Trophoblast cell (in vitro differentiated cells and primary cell): ENCODE measurements around the gene SLC34A2.

Experiments used
- DNase-seq, 2 donors: peaks; one replicate each; pipeline ENCODE4 v3.0.0-alpha.2; 2016
- H2AFZ ChIP-seq: 2 replicates; pipeline ENCODE4 v1.6.1; 2013; ENCODE audit warnings: low read length, moderate library complexity, mild to moderate bottlenecking; ENCODE audit not compliant: insufficient read depth, poor library complexity
- H2AK5ac ChIP-seq: 2 replicates; pipeline ENCODE4 v1.6.1; 2013; ENCODE audit warnings: mild to moderate bottlenecking, low read length
- H2BK120ac ChIP-seq: 2 replicates; pipeline ENCODE4 v1.6.1; 2013; ENCODE audit warnings: low read length, mild to moderate bottlenecking, moderate library complexity; ENCODE audit not compliant: insufficient read depth, poor library complexity
- H2BK12ac ChIP-seq: 2 replicates; pipeline ENCODE4 v1.6.1; 2013; ENCODE audit warnings: mild to moderate bottlenecking, low read length, moderate library complexity
- H2BK5ac ChIP-seq: 2 replicates; pipeline ENCODE4 v1.6.1; 2013; ENCODE audit warnings: low read length, low read depth, moderate library complexity, mild to moderate bottlenecking; ENCODE audit not compliant: poor library complexity
- H3K14ac ChIP-seq: 2 replicates; pipeline ENCODE4 v1.6.1; 2013; ENCODE audit warnings: mild to moderate bottlenecking, low read length
- H3K18ac ChIP-seq: 2 replicates; pipeline ENCODE4 v1.6.1; 2013; ENCODE audit warnings: mild to moderate bottlenecking, low read length
- H3K23ac ChIP-seq: 2 replicates; pipeline ENCODE4 v1.6.1; 2013; ENCODE audit warnings: low read length
- H3K27ac ChIP-seq: 2 replicates; pipeline ENCODE4 v1.5.1; 2013; ENCODE audit warnings: low read depth, mild to moderate bottlenecking, inconsistent platforms, low read length, moderate library complexity
- H3K27me3 ChIP-seq: 2 replicates; pipeline ENCODE4 v1.6.1; 2013; ENCODE audit warnings: inconsistent platforms, mild to moderate bottlenecking, low read length, moderate library complexity; ENCODE audit not compliant: insufficient read depth
- H3K36me3 ChIP-seq, 2 experiments: 1 replicate in 1 of 2; 2 replicates in 1 of 2; pipeline ENCODE4 v1.6.1; 2013; ENCODE audit warnings: low read length in 2 of 2, mild to moderate bottlenecking in 2 of 2, moderate library complexity in 1 of 2; ENCODE audit not compliant: insufficient read depth in 2 of 2, control insufficient read depth in 1 of 2
- H3K4ac ChIP-seq: 2 replicates; pipeline ENCODE4 v1.6.1; 2013; ENCODE audit warnings: low read depth, mild to moderate bottlenecking, low read length, moderate library complexity
- H3K4me1 ChIP-seq, 2 experiments: 1 replicate in 1 of 2; 2 replicates in 1 of 2; pipeline ENCODE4 v1.6.1; 2013; ENCODE audit warnings: low read length in 2 of 2, mild to moderate bottlenecking in 2 of 2, moderate library complexity in 1 of 2; ENCODE audit not compliant: insufficient read depth in 2 of 2, control insufficient read depth in 1 of 2
- H3K4me2 ChIP-seq: 2 replicates; pipeline ENCODE4 v1.6.1; 2013; ENCODE audit warnings: inconsistent platforms, mild to moderate bottlenecking, low read length, moderate library complexity
- H3K4me3 ChIP-seq: 2 replicates; pipeline ENCODE4 v1.5.1; 2013; ENCODE audit warnings: mild to moderate bottlenecking, low read depth, low read length, inconsistent platforms
- H3K79me1 ChIP-seq: one replicate; pipeline ENCODE4 v1.6.1; 2013; ENCODE audit warnings: low read length
- H3K79me2 ChIP-seq: 2 replicates; pipeline ENCODE4 v1.6.1; 2013; ENCODE audit warnings: low read length, mild to moderate bottlenecking; ENCODE audit not compliant: control insufficient read depth, insufficient read depth, poor library complexity
- H3K9ac ChIP-seq: 2 replicates; pipeline ENCODE4 v1.6.1; 2013; ENCODE audit warnings: mild to moderate bottlenecking, low read length
- H3K9me3 ChIP-seq: 2 replicates; pipeline ENCODE4 v1.6.1; 2013; ENCODE audit warnings: low read depth, mild to moderate bottlenecking, control low read depth, inconsistent platforms, low read length; ENCODE audit not compliant: insufficient read depth
- H4K12ac ChIP-seq: 2 replicates; pipeline ENCODE4 v1.6.1; 2013; ENCODE audit warnings: low read depth, mild to moderate bottlenecking, low read length, moderate library complexity
- H4K8ac ChIP-seq: 2 replicates; pipeline ENCODE4 v1.6.1; 2013; ENCODE audit warnings: low read depth, mild to moderate bottlenecking, low read length, moderate library complexity
- H4K91ac ChIP-seq: one replicate; pipeline ENCODE4 v1.6.1; 2013; ENCODE audit warnings: low read depth, mild to moderate bottlenecking, low read length, moderate library complexity
- WGBS: extraction: QIAGEN DNeasy Blood & Tissue Kit; methylation state at CpG from one replicate; pipeline ENCODE4 v1.1.7; 2013; ENCODE audit warnings: missing lambda C conversion rate; ENCODE audit not compliant: insufficient read length, insufficient coverage; ENCODE audit errors: extremely low coverage; 5-methylcytosine and 5-hydroxymethylcytosine counted together

SLC34A2 gene

DNA sequence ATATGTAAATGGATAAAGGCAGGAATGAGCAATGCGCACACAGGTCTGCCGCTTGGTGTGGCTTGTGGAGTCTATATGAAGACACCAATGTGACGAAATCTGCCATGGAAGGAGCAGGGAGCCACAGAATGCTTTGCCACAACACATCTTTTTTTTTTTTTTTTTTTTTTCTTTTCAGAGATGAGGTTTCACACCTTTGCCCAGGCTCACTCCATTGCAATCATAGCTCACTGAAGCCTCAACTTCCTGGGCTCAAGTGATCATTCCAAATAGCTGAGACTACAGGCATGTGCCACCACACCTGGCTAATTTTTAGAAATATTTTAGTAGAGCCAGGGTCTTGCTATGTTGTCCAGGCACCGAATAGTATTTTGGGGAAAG is 17.4 kb upstream of the SLC34A2 start:
- no peak overlapping the region for H3K4ac ChIP-seq
- H3K79me2 ChIP-seq: no peaks in the 10 kb centered on the region
- peaks cover 0 to 4% of the 10 kb centered on the region in 2 experiments for H3K4me1 ChIP-seq
- H3K4me2 ChIP-seq: no peak overlapping the region
- H2BK12ac ChIP-seq: no peak overlapping the region
- H3K14ac ChIP-seq: no peak overlapping the region
- no peak overlapping the region for H2AFZ ChIP-seq
- H4K8ac ChIP-seq: no peak overlapping the region
- no peaks in the 10 kb centered on the region for H3K27me3 ChIP-seq
- H3K36me3 ChIP-seq: no peaks in the 10 kb centered on the region
- H3K4me3 ChIP-seq: no peak overlapping the region
- H2BK5ac ChIP-seq: no peak overlapping the region
- H3K18ac ChIP-seq: no peak overlapping the region
- no peaks in the 10 kb centered on the region for H3K79me1 ChIP-seq
- no peak for DNase-seq
- no peak overlapping the region for H2AK5ac ChIP-seq
- no peak overlapping the region for H3K9ac ChIP-seq
- WGBS: no CpG with 5 or more reads among the region's 4 CpGs
- H3K27ac ChIP-seq: no peak overlapping the region
- peaks cover 3% of the 10 kb centered on the region for H3K9me3 ChIP-seq
- no peak overlapping the region for H4K12ac ChIP-seq
- H4K91ac ChIP-seq: no peak overlapping the region
- H2BK120ac ChIP-seq: no peak overlapping the region
- no peak overlapping the region for H3K23ac ChIP-seq

DNA sequence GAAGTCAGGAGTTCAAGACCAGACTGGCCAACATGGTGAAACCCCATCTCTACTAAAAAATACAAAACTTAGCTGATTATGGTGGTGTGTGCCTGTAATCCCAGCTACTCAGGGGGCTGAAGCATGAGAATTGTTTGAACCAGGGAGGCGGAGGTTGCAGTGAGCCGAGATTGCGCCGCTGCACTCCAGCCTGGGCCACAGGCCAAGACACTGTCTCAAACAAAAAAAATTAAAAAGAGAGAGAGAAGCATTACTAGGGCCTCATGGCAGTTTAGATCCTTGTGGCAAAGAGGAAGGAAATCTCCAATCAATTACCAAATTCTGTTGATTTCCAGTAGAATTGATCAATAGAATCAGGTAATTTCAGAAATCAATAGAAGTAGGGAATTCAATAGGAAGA is 16.8 kb upstream of the SLC34A2 start:
- H2BK12ac ChIP-seq: no peak overlapping the region
- H3K79me1 ChIP-seq: no peaks in the 10 kb centered on the region
- no peak overlapping the region for H4K12ac ChIP-seq
- H2BK5ac ChIP-seq: no peak overlapping the region
- H3K27me3 ChIP-seq: no peaks in the 10 kb centered on the region
- H3K14ac ChIP-seq: no peak overlapping the region
- no peak overlapping the region for H3K4me3 ChIP-seq
- H4K91ac ChIP-seq: no peak overlapping the region
- H3K36me3 ChIP-seq: no peaks in the 10 kb centered on the region
- no peaks in the 10 kb centered on the region for H3K79me2 ChIP-seq
- H3K4ac ChIP-seq: no peak overlapping the region
- H3K18ac ChIP-seq: no peak overlapping the region
- peaks cover 0 to 4% of the 10 kb centered on the region in 2 experiments for H3K4me1 ChIP-seq
- H3K27ac ChIP-seq: no peak overlapping the region
- no peak overlapping the region for H3K4me2 ChIP-seq
- H4K8ac ChIP-seq: no peak overlapping the region
- H3K9ac ChIP-seq: no peak overlapping the region
- no peak overlapping the region for H2AK5ac ChIP-seq
- H2AFZ ChIP-seq: no peak overlapping the region
- no peak overlapping the region for H2BK120ac ChIP-seq
- no CpG with 5 or more reads among the region's 4 CpGs for WGBS
- H3K9me3 ChIP-seq: no peaks in the 10 kb centered on the region
- DNase-seq: no peak
- no peak overlapping the region for H3K23ac ChIP-seq

DNA sequence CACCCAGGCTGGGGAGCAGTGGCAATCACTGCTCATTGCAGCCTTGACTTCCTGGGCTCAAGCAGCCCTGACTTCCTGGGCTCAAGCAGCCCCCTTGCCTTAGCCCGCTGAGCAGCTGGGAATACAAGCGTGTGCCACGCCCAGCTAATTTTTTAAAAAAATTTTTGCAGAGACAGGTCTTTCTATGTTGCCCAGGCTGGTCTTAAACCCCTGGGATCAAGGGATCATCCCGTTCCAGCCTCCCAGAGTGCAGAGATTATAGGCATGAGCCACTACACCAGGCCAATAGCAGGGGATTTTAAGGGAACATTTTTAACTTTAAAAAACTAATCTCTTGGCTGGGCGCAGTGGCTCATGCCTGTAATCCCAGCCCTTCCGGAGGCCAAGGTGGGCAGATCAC is 5.3 kb upstream of the SLC34A2 start:
- H3K23ac ChIP-seq: no peak overlapping the region
- H3K4ac ChIP-seq: no peak overlapping the region
- no peak overlapping the region for H3K4me3 ChIP-seq
- no peak overlapping the region for H4K12ac ChIP-seq
- H2BK12ac ChIP-seq: no peak overlapping the region
- no peak overlapping the region for H2AFZ ChIP-seq
- H3K4me1 ChIP-seq: peaks cover 3 to 7% of the 10 kb centered on the region in 2 experiments
- H2AK5ac ChIP-seq: no peak overlapping the region
- no peak for DNase-seq
- H4K91ac ChIP-seq: no peak overlapping the region
- no peak overlapping the region for H3K4me2 ChIP-seq
- no peaks in the 10 kb centered on the region for H3K9me3 ChIP-seq
- H2BK120ac ChIP-seq: no peak overlapping the region
- H3K27me3 ChIP-seq: peaks cover 7% of the 10 kb centered on the region
- no peak overlapping the region for H2BK5ac ChIP-seq
- no peaks in the 10 kb centered on the region for H3K36me3 ChIP-seq
- H3K79me1 ChIP-seq: no peaks in the 10 kb centered on the region
- H3K27ac ChIP-seq: no peak overlapping the region
- no peak overlapping the region for H3K9ac ChIP-seq
- no peak overlapping the region for H3K14ac ChIP-seq
- WGBS: no CpG with 5 or more reads among the region's 6 CpGs
- H3K18ac ChIP-seq: no peak overlapping the region
- H4K8ac ChIP-seq: no peak overlapping the region
- H3K79me2 ChIP-seq: no peaks in the 10 kb centered on the region

DNA sequence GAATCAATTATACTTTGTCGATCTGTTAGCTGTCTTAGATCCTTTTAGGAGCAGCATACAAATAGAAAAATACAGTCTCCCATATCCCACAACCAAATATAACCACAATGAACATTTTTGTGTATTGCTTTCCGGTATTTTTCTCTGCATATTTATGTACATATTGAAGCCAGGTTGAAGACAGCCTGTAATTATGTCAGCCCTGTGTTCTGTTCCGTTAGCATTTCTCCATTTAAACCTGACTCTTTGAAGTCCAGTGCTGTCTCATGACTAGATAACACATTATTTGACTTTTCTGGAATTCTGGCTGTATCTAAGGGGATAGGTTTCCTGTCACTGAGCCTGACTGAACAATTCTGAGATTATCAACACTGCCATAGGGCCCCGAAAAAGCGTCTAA is 4.0 kb upstream of the SLC34A2 start:
- Histone ChIP-seq H3K4me2 (no peak overlapping the region), H3K4ac (no peak overlapping the region), H4K91ac (no peak overlapping the region), H3K4me3 (no peak overlapping the region), H2AK5ac (no peak overlapping the region), H4K12ac (no peak overlapping the region), H3K9ac (no peak overlapping the region), H3K9me3 (no peaks in the 10 kb centered on the region), H3K36me3 (no peaks in the 10 kb centered on the region), H3K23ac (no peak overlapping the region), H3K79me2 (no peaks in the 10 kb centered on the region), H4K8ac (no peak overlapping the region), H3K79me1 (no peaks in the 10 kb centered on the region), H2BK5ac (no peak overlapping the region), H3K27ac (no peak overlapping the region), H3K27me3 (peaks cover 13% of the 10 kb centered on the region), H3K14ac (no peak overlapping the region), H2AFZ (no peak overlapping the region), H2BK12ac (no peak overlapping the region), H2BK120ac (no peak overlapping the region), H3K18ac (no peak overlapping the region), H3K4me1 (peaks cover 9 to 12% of the 10 kb centered on the region in 2 experiments)
- no peak for DNase-seq
- WGBS: no CpG with 5 or more reads among the region's 5 CpGs
